HG03139 (cell line): Measurements from ENCODE around the gene ZIK1.

ENCODE experiments used
- ATAC-seq: cut with Tn5 transposase; IDR thresholded peaks from one replicate; pipeline ENCODE4 v1.9.1; 2021; ENCODE audit not compliant: unreplicated experiment

The ZIK1 gene

GRCh38 chr19:57606931-57607330 is 23.0 kb downstream of the ZIK1 start:
- ATAC-seq = no peak

DNA sequence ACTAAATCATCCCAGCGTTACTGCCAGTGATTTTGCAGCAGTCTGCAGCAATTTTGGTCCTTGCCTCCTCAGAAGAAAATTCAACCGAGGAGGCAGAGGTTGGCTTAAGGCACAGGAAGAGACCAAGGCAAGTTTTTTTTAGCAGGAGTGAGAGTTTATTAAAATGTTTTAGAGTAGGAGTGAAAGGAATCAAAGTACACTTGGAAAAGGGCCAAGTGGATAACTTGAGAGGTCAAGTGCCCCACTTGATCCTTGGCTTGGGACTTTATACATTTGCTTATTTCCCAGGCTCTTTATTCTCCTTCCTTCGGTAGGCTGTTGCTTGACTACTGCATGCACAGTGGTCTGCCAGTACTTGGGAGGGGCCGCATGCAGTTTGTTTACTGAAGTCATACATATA is 27.2 kb downstream of the ZIK1 start:
- ATAC-seq = no peak

- ATAC-seq = peak; percentile 94
Observed at GRCh38 chr19:57613941-57614743, 30.2 kb downstream of the ZIK1 start, which contains the start of gene ZNF134. TSS of gene ZNF134 (plus strand) at chr19:57614242. CDS start at chr19:57619469, 5,227 bp downstream.

- ATAC-seq = no peak
Observed at GRCh38 chr19:57615346-57615745, 31.4 kb downstream of the ZIK1 start.

- ATAC-seq = no peak
Observed at GRCh38 chr19:57620673-57621348, 36.9 kb downstream of the ZIK1 start.

DNA sequence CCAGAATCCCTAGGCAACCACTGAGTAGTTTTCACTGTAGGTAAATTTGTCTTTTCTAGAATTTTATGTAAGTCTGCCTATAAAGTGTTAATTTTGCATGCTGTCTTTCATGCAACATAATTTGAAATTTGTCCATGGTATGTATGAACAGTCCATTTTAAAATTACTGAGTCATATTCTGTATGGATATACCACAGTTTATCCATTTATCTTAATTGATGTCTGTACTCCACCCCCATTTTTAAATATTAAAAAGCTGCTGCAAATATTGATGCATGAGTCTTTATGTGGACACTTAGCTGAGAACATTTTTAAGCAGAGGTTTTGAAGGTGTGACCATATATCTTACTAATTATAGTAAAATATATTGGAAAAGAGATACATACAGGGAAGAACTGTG is 39.1 kb downstream of the ZIK1 start:
- ATAC-seq = no peak

GRCh38 chr19:57632987-57633831 is 49.3 kb downstream of the ZIK1 start, which contains the start of gene ZNF211:
TSS of gene ZNF211 (plus strand) at chr19:57633168. CDS start at chr19:57633347, 179 bp downstream.
- peak; percentile 87 for ATAC-seq

DNA sequence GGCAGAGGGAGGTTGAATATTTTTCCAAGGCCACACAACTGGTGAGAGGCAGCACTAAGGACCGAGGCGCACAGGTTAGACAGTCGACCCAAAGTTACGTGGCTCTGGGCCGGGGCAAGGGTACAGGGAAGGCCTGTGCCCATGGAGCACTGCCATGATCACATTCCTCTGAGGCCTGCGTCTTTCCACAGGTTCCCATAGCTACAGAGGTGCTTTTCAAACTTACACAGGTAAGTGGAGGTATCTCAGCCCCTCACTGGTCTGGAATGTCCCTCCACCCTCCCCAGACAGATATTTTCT is 49.8 kb downstream of the ZIK1 start:
- no peak for ATAC-seq

DNA sequence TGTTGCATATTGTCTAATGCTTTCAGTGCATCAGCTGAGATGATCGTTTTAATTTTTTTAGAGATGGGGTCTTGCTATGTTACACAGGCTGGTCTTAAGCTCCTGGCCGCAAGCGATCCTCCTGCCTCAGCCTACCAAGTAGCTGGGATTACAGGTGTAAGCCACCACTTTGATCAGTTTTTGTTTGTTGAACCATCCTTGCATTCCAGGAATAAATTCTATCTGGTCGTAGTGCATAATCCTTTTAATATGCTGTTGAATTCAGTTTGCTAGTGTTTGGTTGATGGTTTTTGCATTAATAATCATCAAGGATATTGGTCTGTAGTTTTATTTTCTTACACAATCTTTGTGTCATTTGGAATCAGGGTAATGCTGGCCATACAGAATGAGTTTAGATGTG is 53.4 kb downstream of the ZIK1 start:
- no peak for ATAC-seq

- ATAC-seq = no peak
Observed at GRCh38 chr19:57641715-57642234, 57.8 kb downstream of the ZIK1 start.

DNA sequence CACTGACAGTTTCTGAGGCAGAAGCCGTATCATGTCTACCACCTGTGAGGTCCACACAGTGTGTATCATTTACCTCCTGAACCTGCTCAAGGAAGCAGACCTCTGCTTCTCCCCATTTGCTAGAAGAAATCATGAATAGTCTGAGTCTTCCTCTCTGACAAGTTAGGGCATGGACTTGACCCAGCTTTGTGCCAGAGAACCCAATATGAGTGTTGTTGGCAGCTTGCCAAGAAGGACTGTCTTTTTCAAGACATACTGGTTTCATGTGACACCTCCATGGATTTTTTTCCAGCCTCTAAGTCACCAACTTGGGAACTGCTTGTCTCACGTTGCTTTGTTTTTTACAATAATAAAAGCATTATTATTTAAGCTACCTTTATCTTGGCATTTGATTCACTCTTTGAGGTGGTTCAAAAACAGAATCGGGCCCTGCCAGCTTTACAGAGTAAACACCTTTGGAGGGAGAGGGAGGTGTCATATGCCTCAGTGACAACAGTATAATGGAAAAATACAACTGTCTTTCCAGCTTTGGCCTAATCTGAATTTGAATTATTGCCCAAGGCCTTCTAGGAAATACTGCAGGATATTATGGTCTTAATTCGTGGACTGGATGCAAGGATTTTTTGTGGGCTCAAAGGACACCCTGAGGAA is 58.6 kb downstream of the ZIK1 start:
- ATAC-seq = no peak
